Choroid plexus epithelial cell (primary cell): ENCODE results near the gene RDH16.

ENCODE experiments used
- DNase-seq: peaks from one replicate; pipeline ENCODE4 v3.0.0-alpha.2; 2010; ENCODE audit warnings: low read depth
- H3K4me3 ChIP-seq: 2 replicates; pipeline ENCODE4 v1.5.1; 2011; ENCODE audit warnings: low read depth, mild to moderate bottlenecking, control low read depth, low read length, moderate library complexity
- CTCF ChIP-seq: conservative IDR thresholded peaks from 2 replicates; pipeline ENCODE4 v1.5.1; 2011; ENCODE audit warnings: low read depth, mild to moderate bottlenecking, control low read depth, inconsistent platforms, low read length, moderate library complexity

The RDH16 gene

DNA sequence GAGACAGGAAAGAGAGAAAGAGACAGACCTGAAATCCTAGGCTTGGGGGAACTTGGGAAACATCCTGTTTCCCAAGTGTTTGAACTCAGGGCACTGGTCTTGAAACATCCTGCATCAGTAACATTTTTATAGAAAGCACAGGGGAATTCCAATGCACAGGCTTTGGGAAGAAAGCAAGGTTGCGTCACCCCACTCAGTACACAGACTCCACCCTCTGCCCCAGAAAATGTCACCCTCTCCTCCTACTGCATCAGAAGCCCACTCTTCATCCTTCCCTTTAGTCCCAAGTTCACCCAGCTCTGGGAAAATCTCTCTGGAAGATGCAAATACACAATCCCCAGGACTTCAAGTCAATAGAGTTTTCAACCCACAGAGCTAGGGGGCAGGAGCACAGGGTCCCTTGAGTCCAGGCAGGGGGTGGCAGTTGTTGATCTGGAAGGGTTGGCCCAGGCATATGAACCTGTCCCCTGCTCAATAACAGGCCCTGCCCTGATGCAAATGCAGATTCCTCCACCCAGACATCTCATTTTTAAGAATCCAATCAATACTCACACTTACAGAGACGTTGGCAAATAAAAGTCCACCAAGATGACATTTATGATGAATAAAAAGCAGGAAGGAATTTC lies 1.7 kb downstream of the RDH16 start:
- TF ChIP-seq CTCF = no peak
- H3K4me3 ChIP-seq = no peak overlapping the region
- peak; percentile 41 for DNase-seq

DNA sequence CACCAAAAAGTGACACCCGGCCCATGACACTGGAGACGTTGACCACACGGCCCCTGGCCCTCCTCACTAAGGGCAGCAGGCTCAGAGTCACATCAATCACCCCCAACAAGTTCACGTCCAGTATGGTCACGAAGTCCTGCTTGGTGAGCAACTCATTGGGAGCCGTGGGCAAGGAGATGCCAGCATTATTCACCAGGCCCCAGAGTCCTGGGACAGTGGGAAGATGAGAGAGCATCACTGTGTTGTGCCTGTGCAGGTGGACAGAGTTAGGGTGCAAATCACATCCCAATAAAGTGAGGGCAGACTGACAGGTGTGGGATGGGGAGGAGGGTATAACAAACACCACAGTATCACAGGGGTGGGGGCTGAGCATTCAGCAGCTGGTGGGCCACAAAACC lies 2.5 kb downstream of the RDH16 start:
- no peak for DNase-seq
- no peak for TF ChIP-seq CTCF
- H3K4me3 ChIP-seq = no peak overlapping the region

GRCh38 chr12:56954057-56954957 lies 3.1 kb downstream of the RDH16 start:
- no peak for DNase-seq
- no peak overlapping the region for H3K4me3 ChIP-seq
- no peak for TF ChIP-seq CTCF

- DNase-seq = no peak
- no peak overlapping the region for H3K4me3 ChIP-seq
- TF ChIP-seq CTCF = no peak
Observed at GRCh38 chr12:56953314-56953713, 4.1 kb downstream of the RDH16 start.

DNA sequence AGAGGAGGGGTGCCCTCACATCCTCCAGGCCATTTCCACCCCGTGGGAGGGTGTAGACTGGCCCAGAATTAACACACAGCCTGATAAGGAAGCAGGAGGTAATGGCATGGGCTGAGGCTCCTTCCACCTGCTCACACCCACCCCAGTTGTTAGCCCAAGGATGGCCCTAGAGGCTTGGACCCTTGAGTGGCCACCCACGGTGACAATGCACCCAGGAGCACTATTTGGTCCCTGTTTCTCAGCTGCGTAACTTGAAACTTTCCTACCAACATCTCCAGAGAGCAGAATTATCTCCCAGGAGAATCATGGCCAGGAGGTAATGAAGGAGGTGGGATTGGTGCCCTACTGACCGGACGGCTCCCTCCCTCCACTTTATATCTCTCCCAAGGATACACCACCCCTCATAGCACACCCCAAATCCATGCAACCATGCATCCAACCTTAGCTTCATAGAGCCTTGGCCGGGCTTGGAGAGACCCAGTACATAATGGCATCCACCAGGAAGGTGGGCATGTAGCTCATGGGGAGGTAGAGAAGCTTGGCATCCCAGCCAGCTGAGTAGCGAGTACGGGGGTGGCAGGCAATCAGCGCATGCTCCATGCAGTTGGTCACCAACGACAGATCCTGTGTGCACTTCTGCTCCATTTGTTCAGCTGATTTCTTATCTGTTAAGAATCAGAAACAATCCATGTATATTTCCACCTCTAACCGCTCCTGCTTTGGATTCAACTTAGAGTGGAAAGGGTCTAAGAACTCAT lies 5.6 kb downstream of the RDH16 start:
- TF ChIP-seq CTCF = no peak
- DNase-seq = no peak
- no peak overlapping the region for H3K4me3 ChIP-seq

DNA sequence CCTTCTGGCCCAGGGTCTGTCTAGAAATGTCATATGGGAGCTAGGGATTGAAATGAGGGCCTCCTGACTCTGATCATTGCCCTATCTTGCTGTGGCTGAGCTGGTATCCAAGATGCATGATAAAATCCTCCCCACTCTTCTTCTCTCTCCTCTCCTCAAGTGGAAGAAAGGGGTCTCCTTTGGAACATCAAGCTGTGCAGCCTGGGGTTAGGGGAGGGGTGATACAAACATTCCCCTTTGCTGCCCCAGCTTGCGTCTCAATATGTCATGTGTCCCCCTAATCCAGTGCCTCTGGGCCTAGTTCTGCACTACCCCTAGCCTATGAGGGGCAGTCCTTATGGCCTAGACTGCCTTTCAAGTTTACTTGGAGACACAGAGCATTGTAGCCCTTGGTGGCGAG lies 8.5 kb downstream of the RDH16 start:
- DNase-seq = no peak
- H3K4me3 ChIP-seq = no peak overlapping the region
- no peak for TF ChIP-seq CTCF
